DMS79 treated with DMSO at 0.1 percent for 48 hours (cell line): ENCODE results near the gene MVB12A.

Source experiments
- DNase-seq: peaks from one replicate; lab custom pipeline; 2025; lab: John Stamatoyannopoulos, UW

Gene MVB12A

DNA sequence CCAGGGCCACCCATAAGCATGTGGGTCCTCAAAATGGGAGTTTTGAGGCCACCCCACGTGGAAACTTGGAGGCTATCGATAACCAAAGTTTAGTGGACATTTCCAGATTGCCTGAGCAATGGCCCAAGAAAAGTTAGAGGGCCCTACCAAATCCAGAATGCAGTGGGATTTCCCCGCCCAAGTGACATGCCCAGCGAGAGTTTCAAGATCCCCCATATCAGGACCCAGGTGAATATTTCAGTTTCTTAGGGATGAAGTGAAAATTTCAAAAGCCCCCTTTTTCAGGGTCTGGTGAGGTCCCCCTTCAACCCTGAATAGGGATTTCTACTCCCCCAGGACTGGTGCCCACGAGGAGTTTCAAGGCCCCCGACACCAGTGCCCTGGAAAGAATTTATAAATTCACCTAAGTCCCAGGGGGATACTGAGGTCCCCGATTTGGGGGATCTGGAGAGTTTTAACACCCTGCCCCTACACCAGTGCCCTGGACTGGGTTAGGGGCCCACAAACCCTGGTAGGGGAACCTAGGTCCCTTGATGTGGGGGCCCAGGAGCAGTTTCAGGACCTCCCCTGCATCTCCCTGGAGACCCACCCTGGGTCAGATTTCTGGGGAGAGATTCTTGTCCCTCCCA, 15.1 kb upstream of the MVB12A start:
- DNase-seq = no peak

DNA sequence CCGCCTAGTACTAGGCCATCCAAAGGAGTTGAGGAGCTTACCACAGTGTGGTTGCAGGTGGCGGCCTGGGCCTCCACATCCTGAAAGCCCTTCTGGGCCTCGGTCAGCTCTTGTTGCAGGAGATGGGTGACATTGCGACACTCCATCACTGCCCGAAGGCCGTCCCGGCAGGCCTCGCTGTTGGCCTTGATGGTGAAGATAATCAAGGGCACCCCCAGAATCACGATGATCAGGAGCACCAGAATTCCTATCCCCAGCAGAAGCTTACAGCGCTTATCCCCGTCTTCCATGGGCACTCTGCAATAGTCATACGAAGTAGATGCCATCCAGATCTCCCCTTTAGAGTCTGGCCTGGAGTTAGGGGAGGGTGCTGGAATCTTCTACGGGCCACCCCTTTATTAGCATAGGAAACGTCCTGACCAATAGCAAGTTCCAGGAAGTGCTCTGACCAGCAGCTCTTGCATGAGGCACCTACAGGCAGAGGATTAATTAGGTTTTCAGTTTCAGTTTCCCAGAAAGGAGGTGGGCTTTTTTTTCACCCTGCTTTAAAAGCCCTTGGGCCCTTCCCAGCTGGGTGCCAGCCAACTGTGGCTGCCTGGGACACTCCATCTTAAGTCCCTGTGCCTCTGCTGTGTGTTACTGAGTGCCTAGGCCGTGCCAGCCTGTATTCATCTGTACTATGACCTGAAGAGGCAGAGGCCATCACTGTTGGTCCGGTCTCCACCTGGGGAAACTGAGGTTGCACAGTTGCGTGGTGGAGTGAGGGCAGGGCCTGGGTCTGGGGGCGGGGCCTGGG, 14.4 kb upstream of the MVB12A start, which contains the start of gene BST2:
BST2 (minus strand) TSS at position 381 of the 796 bp plus-strand sequence; CDS start at position 326, 55 bp downstream.
- no peak for DNase-seq

DNA sequence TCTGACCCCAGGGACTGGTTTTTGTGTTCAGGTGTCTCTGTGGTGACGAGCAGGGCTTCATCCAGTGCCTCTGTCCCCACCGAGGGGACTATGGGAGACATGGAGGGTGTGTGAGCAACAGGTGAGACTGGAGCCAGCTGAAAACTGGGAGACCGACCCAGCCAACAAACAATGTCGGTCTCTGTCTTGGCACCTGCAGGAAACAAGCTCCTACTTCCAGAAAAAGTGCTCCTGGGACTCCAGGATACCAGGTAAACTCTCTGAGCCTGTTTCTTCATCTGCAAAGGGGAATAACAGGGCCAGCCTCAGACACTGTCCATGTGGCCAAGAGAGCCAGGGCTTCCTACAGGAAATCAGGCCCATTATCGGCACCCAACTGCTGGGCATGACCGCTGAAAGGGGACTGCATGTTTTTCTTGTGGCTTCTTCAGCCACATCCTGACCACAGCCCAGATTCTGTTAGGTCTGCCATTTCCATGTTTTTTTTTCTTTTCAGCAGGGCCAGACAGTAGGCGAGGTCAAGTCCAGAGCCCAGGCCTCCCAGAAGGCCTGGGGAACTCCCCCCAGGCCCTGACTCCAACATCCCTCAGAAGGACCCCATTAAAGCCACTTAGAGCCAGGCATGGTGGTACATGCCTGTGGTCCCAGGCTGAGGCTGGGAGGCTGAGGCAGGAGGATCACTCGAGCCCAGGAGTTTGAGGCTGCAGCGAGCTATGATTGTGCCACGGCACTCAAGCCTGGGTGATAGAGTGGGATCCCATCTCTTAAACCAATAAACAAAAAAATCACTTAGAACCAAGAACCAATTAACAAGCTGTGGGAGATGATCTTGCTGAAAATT, 13.6 kb upstream of the MVB12A start:
- DNase-seq = no peak

- no peak for DNase-seq
Measured at GRCh38 chr19:17406887-17407196, 13.0 kb upstream of the MVB12A start.

- no peak for DNase-seq
Measured at GRCh38 chr19:17409990-17410389, 9.9 kb upstream of the MVB12A start.

- DNase-seq = no peak
Measured at GRCh38 chr19:17411801-17412200, 8.0 kb upstream of the MVB12A start.

GRCh38 chr19:17414097-17414496, 5.8 kb upstream of the MVB12A start:
- no peak for DNase-seq

- DNase-seq = no peak
Measured at GRCh38 chr19:17415121-17415520, 4.7 kb upstream of the MVB12A start.

DNA sequence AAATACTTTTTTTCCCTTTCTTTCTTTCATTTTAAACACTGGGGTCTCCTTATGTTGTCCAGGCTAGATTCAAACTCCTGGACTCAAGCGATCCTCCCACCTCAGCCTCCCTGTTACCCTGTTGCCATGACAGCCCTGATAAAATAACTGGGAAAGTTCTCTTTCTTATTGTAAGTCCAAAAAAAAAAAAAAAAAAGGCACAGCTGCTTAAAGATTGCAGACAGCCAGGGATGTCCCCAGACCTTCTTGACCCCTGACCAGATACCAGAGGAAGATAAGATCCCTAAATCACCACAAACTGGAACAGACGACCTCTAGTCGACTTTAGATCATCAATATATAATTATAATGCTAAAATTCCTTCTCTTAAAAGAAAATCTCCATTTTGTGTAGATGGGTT, 1.1 kb upstream of the MVB12A start:
- no peak for DNase-seq

- DNase-seq = no peak
Measured at GRCh38 chr19:17419154-17419620, 660 bp upstream of the MVB12A start.

DNA sequence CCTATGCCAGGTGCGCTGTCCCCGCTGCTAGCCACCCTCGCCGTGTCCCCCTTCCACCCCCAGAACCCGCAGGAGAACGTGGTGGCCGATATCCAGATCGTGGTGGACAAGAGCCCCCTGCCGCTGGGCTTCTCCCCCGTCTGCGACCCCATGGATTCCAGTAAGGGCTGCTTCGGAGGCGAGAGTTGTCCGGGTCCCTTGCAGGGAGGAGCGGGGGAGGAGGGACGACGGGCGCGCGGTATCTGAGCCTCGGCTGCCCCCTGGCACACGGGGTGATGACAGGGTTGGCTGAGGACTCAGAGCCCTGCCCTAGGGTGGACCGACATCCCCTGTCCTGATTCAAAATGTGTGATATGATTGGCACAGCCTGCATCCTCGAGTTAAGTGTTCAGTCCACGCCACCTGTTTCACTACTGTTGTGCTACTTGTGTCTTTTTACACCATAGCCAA, 653 bp downstream of the MVB12A start:
- peak; percentile 6 for DNase-seq

- no peak for DNase-seq
Measured at GRCh38 chr19:17421942-17422341, 2.1 kb downstream of the MVB12A start.

DNA sequence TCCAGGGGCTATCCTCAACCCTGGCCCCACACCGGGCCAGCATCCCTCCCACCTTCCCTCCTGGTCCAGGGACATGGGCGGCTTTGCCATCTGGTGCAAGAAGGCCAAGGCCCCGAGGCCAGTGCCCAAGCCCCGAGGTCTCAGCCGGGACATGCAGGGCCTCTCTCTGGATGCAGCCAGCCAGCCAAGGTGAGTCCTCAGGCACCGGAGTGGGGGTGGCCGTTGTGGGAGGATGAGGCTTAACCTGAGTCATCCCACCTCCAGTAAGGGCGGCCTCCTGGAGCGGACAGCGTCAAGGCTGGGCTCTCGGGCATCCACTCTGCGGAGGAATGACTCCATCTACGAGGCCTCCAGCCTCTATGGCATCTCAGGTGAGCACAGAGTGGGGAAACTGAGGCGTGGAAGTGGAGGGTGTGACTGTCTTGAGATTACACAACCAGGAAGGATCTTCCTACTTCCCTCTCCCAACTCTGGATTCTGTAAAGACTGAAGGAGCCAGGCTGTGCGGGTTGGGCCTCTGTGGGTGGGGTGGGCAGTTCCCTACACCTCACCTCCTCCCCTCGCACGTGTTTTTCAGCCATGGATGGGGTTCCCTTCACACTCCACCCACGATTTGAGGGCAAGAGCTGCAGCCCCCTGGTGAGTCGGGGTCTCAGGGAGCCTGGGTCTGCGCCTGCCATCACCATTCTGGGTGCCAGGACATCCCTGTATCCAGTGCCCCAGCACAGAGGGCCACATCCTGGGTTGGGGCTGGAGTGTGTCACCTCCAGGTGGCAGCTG, 3.8 kb downstream of the MVB12A start:
- DNase-seq = no peak

DNA sequence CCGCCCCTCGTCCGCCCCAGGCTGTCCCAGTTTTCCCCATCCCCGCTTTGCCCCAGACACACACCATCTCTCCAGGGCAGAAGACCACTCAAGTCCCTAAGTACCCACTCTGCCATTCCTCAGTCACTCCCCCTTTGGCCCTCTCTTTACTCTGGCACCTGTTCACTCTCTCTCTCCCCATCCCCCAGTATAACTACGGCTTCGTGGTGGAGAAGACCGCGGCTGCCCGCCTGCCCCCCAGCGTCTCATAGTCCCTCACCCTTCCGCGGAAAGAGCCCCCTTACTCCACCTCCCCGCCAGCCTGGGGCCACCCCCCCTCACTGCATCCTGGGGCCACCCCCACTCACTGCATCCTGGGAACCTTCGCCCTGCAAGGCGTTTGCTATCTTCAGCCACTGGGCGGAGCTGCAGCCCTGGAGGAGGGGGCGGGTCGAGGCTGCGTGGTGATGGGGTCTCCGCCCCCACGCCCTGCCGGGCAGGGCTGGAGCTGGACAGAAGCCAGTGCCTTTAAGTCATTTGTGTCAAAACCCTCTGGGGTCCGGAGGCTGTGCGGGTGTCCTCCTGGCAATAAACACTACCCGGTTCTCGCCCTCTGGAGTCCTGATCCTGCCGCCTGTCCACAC, 5.0 kb downstream of the MVB12A start:
- no peak for DNase-seq

DNA sequence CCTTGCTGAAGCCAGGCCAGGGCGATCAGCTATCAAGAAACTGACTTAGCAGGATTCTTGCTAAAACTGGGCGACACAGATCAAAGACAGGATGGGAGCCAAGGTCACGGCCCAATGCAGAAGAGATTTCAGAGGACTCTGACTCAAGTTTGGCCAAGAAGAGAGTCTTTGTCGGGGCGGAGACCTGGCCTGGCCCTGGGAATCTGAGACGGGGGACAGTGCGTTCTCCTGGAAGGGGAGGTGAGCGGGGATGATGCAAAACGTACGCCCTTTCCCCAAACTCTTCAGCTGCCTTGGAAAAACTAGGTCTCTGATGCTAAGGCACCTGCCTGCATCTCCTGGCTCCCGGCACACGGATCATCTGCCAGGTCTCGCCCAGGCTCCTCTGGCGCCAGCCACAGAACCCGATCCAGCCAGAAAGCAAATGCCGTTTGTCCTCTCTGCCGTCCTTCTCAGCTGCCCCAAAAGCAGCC, 9.8 kb downstream of the MVB12A start:
- DNase-seq = no peak

DNA sequence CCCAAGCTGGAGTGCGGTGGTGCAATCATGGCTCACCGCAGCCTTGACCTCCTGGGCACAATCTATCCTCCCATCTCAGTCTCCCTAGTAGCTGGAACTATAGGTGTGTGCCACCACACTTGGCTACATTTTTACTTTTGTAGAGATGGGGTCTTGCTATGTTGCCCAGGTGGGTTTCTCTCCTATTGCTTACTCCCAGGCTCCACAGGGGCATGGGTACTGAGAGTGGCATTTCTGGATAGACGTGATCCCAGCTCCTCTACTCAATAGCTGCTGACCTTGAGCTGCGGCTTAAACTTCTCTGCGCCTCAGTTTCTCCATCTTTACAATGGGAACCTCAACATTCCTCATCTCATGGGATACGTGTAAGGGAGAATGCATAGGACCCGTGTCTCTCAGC, 11.6 kb downstream of the MVB12A start:
- no peak for DNase-seq

GRCh38 chr19:17435218-17435617, 15.4 kb downstream of the MVB12A start:
- DNase-seq = no peak

- no peak for DNase-seq
Measured at GRCh38 chr19:17436094-17436873, 16.4 kb downstream of the MVB12A start.

DNA sequence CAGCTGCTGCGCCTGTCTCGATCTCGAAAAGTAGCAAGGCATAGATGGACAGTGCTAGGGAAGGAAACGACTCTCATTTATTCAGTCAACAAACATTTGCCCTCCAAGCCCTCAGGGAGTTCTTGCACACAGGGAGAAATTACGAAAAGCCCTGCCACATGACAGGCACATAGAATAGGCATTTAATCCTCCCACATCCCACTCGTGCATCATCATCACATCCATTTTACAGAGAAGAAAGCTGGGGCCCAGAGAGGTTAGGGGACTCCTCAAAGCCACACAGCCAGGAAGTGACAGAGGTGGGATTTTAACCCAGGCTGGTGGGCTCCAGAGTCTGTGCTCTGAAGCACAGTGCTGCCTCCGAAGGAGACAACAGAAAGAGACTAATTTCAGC, 17.0 kb downstream of the MVB12A start:
- DNase-seq = no peak

- peak; percentile 11 for DNase-seq
Measured at GRCh38 chr19:17441241-17442021, 21.6 kb downstream of the MVB12A start.
